GM19351 (cell line): ENCODE measurements around the gene DSEL.

ENCODE experiments used
- ATAC-seq: cut with Tn5 transposase; IDR thresholded peaks from one replicate; pipeline ENCODE4 v1.9.1; 2021; ENCODE audit warnings: mild to moderate bottlenecking, moderate library complexity; ENCODE audit not compliant: unreplicated experiment

DSEL gene

GRCh38 chr18:67504739-67505138, 11.8 kb downstream of the DSEL start:
- no peak for ATAC-seq

DNA sequence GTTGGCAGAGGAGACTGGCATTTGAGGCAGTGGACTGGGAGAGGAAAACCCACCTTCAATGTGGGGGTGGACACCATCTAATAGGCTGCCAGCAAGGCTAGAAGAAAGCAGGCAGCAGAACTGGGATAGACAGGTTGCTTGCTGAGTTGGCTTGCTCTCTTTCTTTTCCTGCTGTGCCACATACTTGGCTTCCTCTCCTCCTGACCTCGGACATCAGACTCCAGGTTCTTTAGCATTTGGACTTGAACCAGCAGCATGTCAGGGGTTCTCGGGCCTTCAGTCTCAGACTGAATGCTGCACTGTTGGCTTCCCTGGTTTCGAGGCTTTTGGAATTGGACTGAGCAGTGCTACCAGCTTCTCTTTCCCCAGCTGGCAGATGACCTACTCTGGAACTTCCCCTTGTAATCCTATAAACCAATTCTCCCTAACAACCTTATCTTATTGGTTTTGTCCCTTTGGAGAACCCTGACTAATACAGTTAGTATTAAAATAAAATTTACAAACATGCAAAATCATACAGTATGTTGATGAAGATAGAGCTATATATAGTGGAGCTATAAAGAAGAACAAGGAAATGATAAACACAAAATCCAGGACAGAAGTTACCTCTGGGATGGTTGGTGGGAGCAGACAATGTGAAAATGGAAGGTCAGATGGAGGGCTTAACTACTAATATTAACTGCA, 15.9 kb downstream of the DSEL start:
- ATAC-seq: no peak

GRCh38 chr18:67496469-67496868, 20.1 kb downstream of the DSEL start:
- no peak for ATAC-seq

GRCh38 chr18:67486534-67486933, 30.0 kb downstream of the DSEL start:
- no peak for ATAC-seq

- no peak for ATAC-seq
These were observed 30.9 kb downstream of the DSEL start for GRCh38 chr18:67485655-67486054.

DNA sequence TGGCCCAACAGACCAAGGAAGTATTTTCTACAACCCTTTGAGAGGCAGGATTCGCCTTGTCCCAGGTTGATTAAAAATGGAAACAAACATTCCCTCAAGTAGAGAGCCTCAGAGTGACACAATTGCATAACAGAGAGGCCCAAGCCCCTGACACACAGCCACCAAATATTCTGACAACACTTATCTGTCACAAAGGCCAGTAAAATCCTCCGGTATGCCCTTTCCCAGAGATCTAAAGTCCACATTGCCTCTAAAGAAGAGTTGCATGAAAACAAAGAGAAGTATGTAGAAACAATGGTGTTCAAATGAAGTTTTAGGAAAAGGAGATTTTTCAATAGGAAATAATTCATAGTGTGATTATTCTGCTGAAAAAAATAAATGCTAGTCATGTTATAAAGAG, 32.1 kb downstream of the DSEL start:
- no peak for ATAC-seq

- no peak for ATAC-seq
These were observed 32.6 kb downstream of the DSEL start for GRCh38 chr18:67483952-67484351.

- ATAC-seq: no peak
These were observed 33.3 kb downstream of the DSEL start for GRCh38 chr18:67483237-67483636.

GRCh38 chr18:67478249-67478648, 38.3 kb downstream of the DSEL start:
- no peak for ATAC-seq

- ATAC-seq: no peak
These were observed 39.0 kb downstream of the DSEL start for GRCh38 chr18:67477522-67477921.

DNA sequence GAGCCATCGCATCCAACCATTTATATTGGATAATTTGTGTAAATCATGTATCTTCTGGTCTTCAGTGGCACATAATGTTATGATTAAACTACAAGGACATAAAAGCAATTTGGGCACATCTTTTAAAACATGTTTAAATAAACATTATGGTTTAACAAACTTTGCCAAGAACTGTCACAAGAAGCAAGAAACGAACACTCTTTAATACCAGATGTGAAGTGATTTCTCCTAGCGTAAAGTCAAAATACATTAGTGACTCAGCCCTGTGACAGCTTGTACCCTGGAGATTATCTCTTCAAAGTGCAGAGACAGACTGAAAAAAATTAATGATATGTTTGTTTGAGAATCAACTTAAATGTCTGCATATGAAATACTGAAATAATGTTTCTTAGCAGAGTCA, 39.9 kb downstream of the DSEL start:
- ATAC-seq: no peak

DNA sequence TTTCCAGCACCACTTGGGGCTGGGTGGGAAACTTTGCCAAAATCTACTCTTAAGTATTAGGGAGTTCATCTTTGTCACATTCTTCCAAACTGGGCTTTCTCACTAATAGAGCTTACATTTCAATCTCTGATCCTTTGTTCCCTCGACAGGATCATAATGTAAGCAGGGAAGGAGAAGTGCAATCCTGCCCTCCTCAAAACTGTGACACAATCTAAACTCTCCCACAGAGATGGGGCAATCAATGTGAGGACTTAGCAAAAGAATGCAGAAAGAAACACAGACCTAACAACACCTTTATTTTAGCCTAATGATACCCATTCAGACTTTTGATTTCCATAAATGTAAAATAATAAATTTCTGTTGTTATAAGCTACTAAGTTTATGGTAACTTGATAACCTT, 40.8 kb downstream of the DSEL start:
- ATAC-seq: no peak

DNA sequence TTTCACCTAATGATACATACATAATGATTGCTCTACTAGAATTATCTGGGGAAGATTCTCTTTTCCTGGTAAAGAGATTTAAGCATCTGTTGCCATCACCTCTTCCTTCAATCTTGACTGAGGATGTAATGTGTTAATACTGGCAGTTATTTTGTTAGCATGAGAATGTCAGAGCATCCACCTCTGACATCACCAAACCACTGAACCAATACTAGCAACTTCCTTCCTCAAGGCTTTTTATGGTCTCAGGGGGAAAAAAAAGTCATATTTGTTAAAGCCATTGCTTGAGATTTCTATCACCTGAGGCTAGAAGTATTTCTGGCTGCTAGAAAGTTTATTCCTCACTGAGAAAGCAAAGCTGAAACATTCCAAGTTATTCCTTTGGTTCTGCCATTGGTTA, 48.5 kb downstream of the DSEL start:
- no peak for ATAC-seq

- no peak for ATAC-seq
These were observed 49.3 kb downstream of the DSEL start for GRCh38 chr18:67467188-67467587.

DNA sequence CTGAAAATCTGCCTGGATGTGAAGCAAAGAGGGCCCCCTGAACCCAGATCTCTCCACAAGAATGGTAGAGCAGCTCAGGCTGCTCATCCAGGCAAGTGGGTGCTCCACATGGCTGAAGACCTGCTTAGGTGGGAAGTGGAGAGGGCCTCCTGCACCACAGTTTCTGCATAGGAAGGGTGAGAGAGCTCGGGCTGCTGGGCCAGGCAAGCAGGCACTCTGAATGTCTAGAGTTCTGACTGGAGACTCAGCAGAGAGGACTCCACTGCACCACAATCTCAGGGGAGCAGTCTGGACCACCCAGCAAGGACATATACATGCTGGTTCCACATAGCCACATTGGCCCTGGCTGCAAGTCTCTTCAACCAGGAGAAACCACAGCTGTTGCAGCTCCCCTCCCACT, 52.0 kb downstream of the DSEL start:
- ATAC-seq: no peak

DNA sequence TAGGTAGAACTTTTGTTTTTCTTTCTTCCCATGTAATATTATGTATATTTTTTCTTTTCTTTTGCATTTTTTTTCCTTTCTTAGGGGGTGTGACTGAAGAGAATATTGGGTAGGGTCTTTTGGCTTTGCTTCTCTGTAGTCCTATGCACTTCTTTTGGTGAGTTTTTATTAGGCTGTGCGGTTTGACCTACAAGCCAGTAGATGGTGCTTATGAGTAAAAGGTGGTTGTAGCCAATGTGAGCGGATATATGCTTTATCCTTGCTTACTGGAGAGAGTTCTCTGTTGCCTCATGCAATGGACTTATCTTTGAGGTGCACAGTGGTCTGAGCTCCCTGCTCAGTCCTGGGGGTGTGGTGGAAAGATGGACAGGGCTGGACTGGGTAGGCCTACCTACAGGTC, 52.7 kb downstream of the DSEL start:
- peak; percentile 89 for ATAC-seq

- ATAC-seq: no peak
These were observed 59.8 kb downstream of the DSEL start for GRCh38 chr18:67456711-67457110.
